HG03469 (cell line): Measurements from ENCODE around the gene UPK1A.
A peak's percentile ranks its signal among the peaks of the same experiment; 100 is the strongest.
"Not testable (repeated sequence)": the region's sequence is repeated elsewhere in the genome, so short reads cannot be mapped to it uniquely, and the experiment has no call there.

ENCODE experiments used
- ATAC-seq: cut with Tn5 transposase; IDR thresholded peaks from one replicate; pipeline ENCODE4 v1.9.1; 2021; ENCODE audit warnings: mild to moderate bottlenecking, moderate library complexity, moderate number of reproducible peaks; ENCODE audit not compliant: unreplicated experiment

The UPK1A gene

DNA sequence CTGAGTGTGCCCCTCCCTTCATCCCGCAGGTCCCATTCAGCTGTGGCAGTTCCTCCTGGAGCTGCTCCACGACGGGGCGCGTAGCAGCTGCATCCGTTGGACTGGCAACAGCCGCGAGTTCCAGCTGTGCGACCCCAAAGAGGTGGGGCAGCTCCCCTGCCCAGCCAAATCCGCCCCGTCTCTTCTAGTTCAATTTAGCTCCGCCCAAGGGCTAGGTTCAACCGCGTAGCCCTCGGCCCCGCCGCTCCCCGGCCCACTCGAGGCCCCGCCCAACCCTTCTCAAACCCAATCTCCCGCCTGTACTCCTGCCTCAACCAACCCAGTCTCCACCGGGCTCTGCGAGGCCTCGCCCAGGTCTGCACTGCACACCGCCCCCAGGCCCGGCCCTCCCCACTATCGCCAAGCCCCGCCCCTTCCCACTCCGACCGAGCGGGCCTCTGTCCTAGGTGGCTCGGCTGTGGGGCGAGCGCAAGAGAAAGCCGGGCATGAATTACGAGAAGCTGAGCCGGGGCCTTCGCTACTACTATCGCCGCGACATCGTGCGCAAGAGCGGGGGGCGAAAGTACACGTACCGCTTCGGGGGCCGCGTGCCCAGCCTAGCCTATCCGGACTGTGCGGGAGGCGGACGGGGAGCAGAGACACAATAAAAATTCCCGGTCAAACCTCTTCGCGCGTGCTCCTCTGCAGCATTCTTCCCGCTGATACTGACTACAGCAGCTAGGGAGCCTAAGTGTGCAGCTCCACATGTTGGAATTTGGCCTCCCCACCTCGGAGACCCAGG is 21.9 kb upstream of the UPK1A start:
- peak; percentile 34 for ATAC-seq

DNA sequence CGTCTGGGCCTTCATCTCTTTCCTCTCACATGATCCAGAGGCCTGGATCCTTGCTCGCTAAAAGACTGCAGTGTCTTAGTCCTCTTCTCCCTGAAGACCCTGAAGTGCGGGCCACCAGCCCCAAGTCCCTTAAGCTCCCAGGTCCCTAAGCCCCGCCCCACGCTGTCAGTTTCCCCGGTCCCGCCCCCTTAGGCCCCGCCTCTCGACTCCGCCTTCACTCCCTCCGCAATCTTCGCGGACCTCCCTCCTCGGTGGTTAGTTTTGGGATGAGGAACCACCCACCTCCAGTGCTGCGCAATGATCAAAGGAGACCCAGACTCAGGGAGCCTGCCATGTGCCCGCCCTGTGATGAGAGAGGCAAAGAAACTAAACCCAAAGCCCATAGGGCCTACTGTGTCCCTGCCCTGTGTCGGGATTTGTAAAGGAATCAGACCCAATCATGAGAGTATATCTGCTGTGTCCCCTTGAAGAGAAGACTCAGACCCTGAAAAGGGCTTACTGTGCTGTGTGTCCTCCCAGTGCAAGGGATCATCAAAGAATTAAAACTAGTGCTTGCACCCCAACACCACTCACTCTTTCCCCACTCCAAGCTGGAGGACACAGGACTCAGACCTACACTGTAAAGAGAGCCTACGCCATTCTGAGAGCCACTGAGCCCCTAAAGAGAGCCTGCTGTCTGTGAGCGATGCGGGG is 21.2 kb upstream of the UPK1A start:
- no peak for ATAC-seq

DNA sequence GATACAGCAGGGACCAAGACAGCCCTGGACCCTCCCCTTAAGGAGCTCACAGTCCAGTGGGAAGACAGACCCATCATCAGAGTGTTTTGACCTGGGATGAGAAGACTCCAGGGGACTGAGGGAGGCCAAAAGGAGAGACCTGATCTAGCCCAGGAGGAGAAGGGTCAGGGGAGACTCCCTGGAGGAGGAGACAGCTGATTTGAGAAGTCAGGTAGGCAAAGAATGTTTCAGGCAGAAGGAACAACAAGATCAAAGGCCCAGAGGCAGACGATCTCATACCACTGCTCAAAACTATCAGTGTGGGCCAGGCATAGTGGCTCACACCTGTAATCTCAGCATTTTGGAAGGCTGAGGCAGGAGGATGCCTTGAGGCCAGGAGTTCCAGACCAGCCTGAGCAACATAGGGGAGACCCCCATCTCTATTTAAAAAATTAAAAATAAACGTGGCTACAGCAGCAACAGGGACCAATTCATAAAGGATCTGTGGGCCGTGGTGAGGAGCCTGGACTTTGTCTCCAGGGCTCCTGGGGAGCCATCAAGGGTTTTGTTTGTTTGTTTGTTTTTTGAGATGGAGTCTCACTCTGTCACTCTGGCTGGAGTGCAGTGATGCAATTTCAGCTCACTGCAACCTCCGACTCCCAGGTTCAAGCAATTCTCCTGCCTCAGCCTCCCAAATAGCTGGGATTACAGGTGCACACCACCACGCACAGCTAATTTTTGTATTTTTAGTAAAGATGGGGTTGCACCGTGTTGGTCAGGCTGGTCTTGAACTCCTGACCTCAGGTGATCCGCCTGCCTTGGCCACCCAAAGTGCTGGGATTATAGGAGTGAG is 20.4 kb upstream of the UPK1A start:
- ATAC-seq = no peak

DNA sequence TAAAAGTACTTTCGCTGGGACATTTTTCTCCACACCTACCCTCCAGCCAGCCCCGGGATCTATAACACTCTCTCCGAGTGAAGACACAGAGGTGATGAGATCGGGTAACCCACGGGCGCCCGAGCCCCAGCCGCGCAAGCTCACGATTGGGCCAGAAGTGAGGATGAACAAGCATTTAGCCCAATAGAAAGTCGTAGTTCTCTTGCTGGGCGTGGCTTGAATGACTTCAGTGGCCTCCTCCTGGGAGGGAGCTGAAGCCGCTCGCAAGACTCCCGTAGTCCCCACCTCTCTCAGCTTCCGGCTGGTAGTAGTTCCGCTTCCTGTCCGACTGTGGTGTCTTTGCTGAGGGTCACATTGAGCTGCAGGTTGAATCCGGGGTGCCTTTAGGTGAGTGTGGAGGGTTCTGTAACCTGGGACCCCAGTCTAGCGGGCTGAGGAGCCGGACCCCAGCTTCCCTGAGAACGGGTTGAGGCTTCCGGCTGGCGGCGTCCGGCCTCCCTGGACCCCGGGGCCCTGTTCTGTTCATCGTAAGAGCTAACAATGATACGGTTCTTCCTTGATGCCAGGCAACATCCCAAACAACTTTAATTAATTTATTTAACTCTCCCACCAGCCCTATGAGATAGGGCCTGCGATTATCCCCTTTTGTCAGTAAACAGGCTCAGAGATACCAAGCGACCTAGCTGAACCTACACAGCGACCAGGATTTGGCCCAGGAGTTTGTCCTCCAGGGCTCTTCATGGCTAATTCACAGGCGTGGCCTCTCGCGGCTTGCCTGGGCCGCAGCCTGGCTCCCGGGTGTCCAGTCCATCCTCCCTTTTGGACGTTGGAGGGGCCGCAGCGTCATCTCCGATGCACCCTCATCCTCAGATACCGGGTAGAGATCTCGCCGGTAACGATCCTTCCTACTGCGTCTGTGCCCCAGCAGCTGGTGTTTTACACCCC is 18.0 kb upstream of the UPK1A start, which contains the start of gene COX6B1:
COX6B1 (plus strand) TSS at position 307 of the 945 bp plus-strand sequence. CDS start 2,921 bp downstream, outside the sequence.
- ATAC-seq = peak; percentile 55

DNA sequence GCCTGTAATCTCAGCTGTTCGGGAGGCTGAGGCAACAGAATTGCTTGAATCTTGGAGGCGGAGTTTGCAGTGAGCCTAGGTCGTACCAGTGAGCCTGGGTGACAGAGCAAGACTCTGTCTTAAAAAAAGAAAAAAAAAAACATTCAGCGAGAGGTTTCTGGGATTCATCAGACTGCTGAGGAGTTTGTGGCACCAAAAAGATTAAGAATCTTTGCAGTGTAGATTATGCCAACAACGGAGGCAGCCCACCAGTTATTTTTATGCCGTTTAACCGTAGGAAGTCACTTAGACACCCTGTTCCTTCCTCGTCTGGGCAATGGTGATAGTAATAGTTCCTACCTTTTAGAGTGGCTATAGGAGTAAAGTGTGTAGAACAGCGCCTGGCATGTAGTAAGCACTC is 15.7 kb upstream of the UPK1A start:
- no peak for ATAC-seq

DNA sequence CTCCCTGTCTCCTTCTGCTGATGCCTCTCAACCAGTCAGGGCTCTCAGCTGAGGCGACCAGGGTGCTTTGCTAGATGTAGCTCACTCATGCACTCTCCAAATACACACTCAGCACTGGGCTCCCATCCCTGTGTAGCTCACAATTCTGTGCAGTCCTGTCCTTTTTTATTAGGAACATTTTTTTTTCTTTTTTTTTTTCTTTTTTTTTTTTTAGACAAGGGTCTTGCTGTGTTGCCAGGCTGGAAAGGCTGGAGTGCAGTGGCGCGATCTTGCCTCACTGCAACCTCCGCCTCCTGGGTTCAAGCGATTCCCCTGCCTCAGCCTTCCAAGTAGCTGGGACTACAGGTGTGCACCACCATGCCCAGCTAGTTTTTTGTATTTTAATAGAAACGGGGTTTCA is 11.5 kb upstream of the UPK1A start:
- not testable (repeated sequence) for ATAC-seq

DNA sequence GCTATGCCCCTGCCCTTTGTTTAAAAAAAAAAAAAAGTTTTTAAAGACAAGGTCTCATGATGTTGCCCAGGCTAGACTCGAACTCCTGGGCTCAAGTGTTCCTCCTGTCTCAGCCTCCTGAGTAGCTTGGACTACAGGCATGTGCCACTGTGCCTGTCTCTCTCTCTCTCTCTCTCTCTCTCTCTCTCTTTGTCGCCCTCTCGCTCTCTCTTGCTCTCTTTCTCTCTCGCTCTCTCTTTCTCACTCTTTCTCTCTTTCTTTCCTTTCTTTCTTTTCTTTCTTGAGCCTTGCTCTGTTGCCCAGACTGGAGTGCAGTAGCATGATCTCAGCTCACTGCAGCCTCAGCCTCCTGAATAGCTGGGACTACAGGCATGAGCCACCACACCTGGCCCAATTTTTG is 10.7 kb upstream of the UPK1A start:
- ATAC-seq = no peak

DNA sequence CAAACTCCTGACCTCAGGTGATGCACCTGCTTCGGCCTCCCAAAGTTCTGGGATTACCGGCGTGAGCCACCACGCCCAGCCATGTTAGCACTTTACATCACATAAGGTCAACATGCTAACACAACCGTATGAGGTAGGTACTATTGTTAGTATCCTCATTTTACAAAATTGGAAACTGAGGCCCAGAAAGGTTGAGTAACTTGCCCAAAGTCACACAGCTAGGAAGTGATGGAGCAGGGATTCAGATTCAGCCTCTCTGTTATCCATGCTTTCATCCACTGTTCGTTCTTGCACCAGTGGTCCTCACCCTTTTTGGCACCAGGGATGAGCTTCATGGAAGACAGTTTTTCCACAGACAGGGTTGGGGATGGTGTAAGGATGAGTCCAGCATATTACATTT is 9.6 kb upstream of the UPK1A start:
- ATAC-seq = no peak

DNA sequence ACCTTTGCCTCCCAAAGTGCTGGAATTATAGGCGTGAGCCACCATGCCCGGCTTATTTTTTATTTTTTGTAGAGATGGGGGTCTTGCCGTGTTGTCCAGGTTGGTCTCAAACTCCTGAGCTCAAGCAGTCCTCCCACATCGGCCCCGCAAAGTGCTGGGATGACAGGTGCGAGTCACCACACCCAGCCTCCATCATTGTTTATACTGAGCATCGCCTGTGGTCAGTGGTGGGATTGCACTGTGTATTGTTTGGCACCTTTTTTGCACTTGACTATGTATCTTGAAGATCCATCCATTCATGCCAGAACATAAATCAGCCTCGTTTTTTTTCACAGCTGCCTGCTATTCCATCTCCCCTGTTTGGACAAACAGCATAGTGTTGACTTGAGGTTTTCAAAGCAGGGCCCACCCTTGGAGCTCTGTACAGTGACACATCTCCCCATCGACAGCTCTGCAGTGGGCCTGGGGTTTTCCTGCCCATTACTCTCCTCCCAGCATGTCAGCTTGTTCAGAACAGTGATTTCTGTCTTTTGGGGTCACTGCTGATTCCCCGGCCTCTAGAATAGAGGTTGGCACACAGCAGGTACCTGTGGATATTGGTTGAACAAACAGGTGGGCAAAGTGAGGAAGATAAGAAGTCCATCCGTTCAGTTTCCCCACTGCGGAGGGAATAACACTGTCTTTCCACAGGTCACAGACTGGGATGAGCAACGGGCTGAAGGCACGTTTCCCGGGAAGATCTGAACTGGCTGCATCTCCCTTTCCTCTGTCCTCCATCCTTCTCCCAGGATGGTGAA is 8.2 kb upstream of the UPK1A start:
- ATAC-seq = no peak

DNA sequence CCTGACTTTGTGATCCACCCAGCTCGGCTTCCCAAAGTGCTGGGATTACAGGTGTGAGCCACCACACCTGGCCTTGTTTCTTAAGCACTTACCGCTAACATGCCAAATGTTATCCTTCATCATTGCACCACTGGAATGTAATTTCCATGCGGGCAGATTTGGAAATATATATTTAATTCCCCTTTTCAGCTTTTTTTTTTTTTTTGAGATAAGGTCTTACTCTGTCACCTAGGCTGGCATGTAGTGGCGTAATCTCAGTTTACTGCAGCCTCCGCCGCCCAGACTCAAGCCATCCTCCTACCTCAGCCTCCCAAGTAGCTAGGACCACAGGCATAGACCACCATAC is 4.3 kb upstream of the UPK1A start:
- ATAC-seq = no peak

DNA sequence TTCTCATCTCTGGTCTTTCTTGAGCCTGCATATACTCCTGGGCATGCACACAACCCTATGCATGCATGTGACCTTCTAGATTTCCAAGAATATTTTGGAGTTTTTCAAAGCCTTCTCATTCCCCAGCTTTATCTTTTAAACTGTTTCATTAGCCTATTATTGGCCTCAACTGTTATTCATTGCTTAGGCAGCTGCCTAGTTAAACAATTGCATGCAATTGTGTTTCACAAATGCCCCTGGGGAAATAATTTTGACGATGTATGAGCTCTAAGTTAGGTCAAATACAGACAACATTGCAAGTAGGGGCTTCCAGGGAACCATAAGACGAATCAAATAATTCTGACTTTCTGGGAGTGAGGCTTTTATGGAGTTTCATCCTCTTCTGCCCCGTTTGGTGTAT is 2.3 kb upstream of the UPK1A start:
- no peak for ATAC-seq

DNA sequence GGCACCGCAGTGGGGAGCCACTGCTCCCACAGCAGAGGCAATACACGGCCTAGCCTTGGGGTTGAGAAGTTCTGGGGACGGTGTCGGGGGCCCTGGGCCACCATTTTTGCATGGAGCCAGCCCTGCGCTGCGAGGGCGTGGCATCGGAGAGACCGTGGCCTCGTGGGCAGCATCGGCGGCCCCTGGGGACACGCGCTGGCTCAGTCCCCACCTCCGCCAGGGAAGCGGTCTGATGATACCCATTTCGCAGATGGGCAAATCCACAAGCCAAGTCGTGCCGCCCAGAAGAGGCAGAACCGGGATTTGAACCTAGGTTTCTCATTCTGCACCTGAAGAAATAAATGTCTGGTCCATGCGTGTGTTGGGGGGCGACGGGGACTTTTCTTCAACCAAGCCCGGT is 1.2 kb upstream of the UPK1A start:
- no peak for ATAC-seq

DNA sequence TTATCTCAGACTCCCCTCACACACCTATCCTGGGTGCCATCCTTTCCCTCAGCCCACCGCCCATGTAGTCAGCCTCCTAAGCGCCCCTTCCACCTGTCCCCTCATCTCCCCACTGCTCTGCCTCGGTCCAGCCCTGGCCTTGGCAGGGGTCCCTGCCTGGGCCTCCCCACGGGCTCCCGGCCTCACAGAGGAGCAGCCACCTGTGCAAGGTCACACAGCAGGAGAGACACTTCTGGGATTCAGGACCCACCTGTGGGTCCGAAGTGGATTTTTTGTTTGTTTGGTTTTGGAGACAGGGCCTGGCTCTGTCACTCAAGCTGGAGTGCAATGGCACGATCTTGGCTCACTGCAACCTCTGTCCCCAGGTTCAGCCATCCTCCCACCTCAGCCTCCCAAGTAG is 713 bp upstream of the UPK1A start:
- no peak for ATAC-seq

DNA sequence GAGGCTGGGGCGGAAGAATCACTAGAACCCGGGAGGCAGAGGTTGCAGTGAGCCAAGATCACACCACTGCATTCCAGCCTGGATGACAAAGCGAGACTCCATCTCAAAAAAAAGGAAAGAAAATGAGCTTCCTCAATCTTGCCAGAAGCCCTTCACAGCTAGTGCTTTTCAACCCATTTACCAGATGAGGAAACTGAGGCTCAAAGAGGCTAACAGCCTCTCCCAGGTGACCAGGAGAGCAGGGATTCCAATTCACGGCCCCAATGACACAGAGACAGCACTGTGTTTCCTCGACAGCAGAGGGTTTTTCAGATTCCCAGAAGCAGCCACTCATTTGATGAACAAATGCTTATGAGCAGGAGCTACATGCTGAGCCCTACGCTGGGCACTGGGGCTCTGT is 3.2 kb downstream of the UPK1A start:
- no peak for ATAC-seq

DNA sequence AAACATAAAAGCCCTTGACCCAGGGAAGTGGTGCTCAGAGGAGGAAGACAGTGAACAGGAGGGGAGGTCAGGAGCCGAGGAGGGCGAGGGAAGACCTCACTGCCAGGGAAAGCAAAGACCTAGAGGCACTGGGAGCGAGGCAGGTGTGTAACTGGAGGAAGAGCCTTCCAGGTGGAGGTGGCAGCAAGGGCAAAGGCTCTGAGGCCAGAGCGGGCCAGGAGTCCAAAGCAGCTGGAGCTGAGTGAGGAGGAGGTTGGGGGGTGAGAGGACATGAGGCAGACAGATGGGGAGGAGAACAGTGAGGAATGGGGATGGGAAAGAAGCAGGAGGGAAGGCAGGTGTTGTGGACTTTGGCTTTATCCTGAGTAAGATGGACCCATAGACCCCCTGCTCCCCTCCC is 3.7 kb downstream of the UPK1A start:
- ATAC-seq = no peak

DNA sequence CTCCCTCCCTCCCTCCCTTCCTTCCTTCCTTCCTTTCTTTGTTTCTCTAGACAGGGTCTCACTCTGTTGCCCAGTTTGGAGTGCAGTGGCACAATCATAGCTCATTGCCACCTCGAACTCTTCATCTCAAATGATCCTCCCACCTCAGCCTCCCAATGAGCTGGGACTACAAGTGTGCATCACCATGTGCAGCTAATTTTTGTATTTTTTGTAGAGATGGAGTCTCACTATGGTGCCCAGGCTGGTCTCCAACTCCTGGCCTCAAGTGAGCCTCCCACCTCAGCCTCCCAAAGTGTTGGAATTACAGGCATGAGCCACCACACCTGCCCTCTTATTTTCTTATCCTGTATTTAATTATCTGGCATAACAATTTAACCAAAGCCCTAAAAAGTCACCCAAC is 4.4 kb downstream of the UPK1A start:
- ATAC-seq = no peak

DNA sequence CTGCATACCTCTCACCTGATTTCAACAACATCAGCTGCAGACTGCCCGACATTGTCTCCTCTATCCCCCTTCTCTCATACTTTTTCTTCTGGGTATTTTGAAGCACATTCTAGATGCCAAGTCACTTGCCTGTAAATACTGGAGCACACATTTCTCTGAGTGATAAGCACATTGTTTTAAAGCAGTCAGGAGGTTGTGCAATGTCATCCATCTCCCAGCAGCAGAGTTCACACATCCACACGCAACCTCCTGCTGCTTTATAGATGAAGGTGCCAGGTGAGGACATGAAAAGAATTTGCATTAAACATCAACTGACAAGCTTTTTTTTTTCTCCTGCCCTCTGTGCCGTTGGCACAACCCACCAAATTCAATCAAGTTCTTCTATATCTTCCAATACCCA is 5.5 kb downstream of the UPK1A start:
- ATAC-seq = no peak

DNA sequence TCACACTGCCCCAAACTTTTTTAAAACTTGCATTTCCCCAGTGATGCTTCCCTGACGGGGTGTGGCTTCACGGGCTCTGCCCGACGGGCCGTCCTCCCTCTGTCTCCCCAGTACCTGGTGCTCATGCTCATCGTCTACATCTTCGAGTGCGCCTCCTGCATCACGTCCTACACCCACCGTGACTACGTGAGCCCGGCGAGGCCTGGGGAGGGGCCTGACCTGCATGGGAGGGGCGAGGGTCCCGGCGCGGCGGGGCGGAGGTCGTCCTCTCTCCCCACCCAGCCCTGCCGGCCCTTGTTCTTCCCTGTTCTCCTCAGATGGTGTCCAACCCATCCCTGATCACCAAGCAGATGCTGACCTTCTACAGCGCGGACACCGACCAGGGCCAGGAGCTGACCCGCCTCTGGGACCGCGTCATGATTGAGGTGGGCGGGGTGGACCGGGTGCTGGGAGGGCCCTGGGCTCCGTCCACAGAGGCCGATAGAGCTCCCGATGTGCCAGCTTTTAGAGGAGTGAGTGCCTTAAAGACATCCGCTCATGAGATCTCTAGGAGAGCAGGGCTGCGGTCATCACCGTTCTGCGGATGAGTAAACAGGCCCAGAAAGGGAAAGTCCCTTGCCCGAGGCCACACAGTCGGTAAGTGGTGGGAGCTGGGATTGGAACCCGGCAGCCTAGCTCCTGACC is 6.9 kb downstream of the UPK1A start:
- no peak for ATAC-seq

DNA sequence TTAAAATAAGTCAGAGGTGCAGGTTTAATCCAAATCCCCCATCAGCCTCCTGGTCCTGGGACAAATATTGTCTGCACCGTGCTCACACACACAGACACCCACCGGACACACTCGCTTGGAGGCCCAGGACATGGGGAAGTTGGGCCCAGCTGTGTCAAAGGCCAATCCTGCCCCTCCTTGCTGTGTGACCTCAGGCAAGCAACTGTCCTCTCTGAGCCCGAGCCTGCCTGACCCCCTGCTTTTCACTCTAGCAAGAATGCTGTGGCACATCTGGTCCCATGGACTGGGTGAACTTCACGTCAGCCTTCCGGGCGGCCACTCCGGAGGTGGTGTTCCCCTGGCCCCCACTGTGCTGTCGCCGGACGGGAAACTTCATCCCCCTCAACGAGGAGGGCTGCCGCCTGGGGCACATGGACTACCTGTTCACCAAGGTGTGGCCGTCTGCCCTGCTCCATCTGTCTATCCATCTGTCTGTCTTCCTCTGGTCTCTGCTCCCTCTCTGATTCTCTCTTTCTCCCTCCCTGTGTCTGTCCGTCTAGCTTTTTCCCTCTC is 9.3 kb downstream of the UPK1A start:
- no peak for ATAC-seq
